ENCODE data around the gene FGR.

The FGR gene

GRCh38 chr1:27592931-27593677, 41.9 kb downstream of the FGR start:
- Histone ChIP-seq H3K36me3 (ENCODE audit: control insufficient read depth, low read depth, low read length) (peaks cover 6% of the 10 kb centered on the region), H3K4me1 (ENCODE audit: control insufficient read depth, low read depth, low read length) (peaks cover 32% of the 10 kb centered on the region), H3K27me3 (ENCODE audit: control insufficient read depth, insufficient read depth, low read length) (no peaks in the 10 kb centered on the region), H3K9me3 (ENCODE audit: control insufficient read depth, low read depth, low read length) (no peaks in the 10 kb centered on the region), H3K9ac (ENCODE audit: low read length) (no peak overlapping the region), H3K4me3 (ENCODE audit: low read length) (peak overlapping the region; percentile 27), H3K27ac (ENCODE audit: low read length) (no peak overlapping the region)

DNA sequence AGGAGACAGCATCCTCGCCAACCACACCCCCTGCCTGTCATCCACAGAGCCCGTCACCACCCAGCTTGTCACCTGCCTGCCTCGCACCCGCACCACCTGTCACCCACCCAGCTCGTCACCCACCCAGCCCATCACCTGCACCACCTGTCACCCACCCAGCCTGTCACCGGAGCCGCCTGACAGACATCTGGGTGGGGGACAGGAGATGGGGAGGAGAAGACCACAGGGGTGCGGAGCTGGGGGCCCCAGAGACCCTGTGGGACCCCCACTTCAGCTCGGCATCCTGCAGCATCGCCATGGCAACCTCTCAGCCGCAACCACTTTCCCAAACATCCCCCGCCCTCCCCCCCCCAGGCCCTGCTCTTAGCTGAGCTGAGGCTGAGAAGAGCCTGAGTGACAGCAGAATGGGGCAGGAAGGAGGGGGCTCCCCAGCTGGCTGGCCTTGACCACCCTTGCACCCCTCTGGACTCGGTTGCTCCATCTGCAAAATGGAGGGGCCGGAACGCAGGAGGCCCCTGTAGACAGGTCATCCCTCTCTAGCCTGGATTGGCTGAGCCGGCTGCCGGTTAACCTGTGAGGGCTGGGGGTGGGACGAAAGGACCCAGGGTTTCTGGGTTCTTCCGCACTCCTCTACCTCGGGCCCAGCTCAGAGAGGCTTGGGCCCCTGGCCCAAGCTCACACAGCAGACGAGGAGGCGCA, 42.6 kb downstream of the FGR start:
- H3K4me3 ChIP-seq (ENCODE audit: low read length), result peak overlapping the region; percentile 27
- H3K9ac ChIP-seq (ENCODE audit: low read length), result no peak overlapping the region
- H3K4me1 ChIP-seq (ENCODE audit: control insufficient read depth, low read depth, low read length), result peaks cover 26% of the 10 kb centered on the region
- H3K36me3 ChIP-seq (ENCODE audit: control insufficient read depth, low read depth, low read length), result peaks cover 6% of the 10 kb centered on the region
- no peak overlapping the region for H3K27ac ChIP-seq (ENCODE audit: low read length)
- H3K27me3 ChIP-seq (ENCODE audit: control insufficient read depth, insufficient read depth, low read length), result no peaks in the 10 kb centered on the region
- H3K9me3 ChIP-seq (ENCODE audit: control insufficient read depth, low read depth, low read length), result no peaks in the 10 kb centered on the region

DNA sequence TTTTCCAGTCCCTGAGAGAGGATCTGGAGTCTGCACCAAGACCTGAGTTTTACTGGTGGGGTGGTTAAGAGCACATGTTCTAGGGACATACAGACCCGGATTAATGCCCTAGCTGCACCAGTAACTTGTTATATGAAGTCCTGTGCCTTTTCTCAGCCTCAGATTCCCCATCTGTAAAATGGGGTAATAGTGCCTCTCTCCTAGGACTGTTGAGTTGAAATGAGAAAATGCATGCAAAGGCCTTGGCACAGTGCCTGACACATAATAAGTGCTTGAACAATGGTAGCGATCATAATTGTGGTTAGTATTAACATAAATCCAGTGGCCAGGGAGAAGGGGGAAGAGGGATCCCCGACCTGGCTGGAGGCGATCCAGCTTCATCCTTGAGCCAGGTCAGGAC, 43.4 kb downstream of the FGR start:
- H3K27ac ChIP-seq (ENCODE audit: low read length), result no peak overlapping the region
- no peaks in the 10 kb centered on the region for H3K27me3 ChIP-seq (ENCODE audit: control insufficient read depth, insufficient read depth, low read length)
- H3K9ac ChIP-seq (ENCODE audit: low read length), result no peak overlapping the region
- H3K4me3 ChIP-seq (ENCODE audit: low read length), result no peak overlapping the region
- peaks cover 6% of the 10 kb centered on the region for H3K36me3 ChIP-seq (ENCODE audit: control insufficient read depth, low read depth, low read length)
- no peaks in the 10 kb centered on the region for H3K9me3 ChIP-seq (ENCODE audit: control insufficient read depth, low read depth, low read length)
- H3K4me1 ChIP-seq (ENCODE audit: control insufficient read depth, low read depth, low read length), result peaks cover 26% of the 10 kb centered on the region

GRCh38 chr1:27590917-27591508, 44.0 kb downstream of the FGR start:
- no peak overlapping the region for H3K4me3 ChIP-seq (ENCODE audit: low read length)
- peaks cover 6% of the 10 kb centered on the region for H3K36me3 ChIP-seq (ENCODE audit: control insufficient read depth, low read depth, low read length)
- H3K27me3 ChIP-seq (ENCODE audit: control insufficient read depth, insufficient read depth, low read length), result no peaks in the 10 kb centered on the region
- H3K27ac ChIP-seq (ENCODE audit: low read length), result no peak overlapping the region
- no peak overlapping the region for H3K9ac ChIP-seq (ENCODE audit: low read length)
- peaks cover 26% of the 10 kb centered on the region for H3K4me1 ChIP-seq (ENCODE audit: control insufficient read depth, low read depth, low read length)
- no peaks in the 10 kb centered on the region for H3K9me3 ChIP-seq (ENCODE audit: control insufficient read depth, low read depth, low read length)

- no peak overlapping the region for H3K27ac ChIP-seq (ENCODE audit: low read length)
- H3K9ac ChIP-seq (ENCODE audit: low read length), result no peak overlapping the region
- H3K27me3 ChIP-seq (ENCODE audit: control insufficient read depth, insufficient read depth, low read length), result no peaks in the 10 kb centered on the region
- no peaks in the 10 kb centered on the region for H3K9me3 ChIP-seq (ENCODE audit: control insufficient read depth, low read depth, low read length)
- peaks cover 26% of the 10 kb centered on the region for H3K4me1 ChIP-seq (ENCODE audit: control insufficient read depth, low read depth, low read length)
- H3K36me3 ChIP-seq (ENCODE audit: control insufficient read depth, low read depth, low read length), result peaks cover 6% of the 10 kb centered on the region
- H3K4me3 ChIP-seq (ENCODE audit: low read length), result no peak overlapping the region
Observed at GRCh38 chr1:27589841-27590426, 45.1 kb downstream of the FGR start.

- peaks cover 22% of the 10 kb centered on the region for H3K4me1 ChIP-seq (ENCODE audit: control insufficient read depth, low read depth, low read length)
- H3K4me3 ChIP-seq (ENCODE audit: low read length), result no peak overlapping the region
- peaks cover 6% of the 10 kb centered on the region for H3K36me3 ChIP-seq (ENCODE audit: control insufficient read depth, low read depth, low read length)
- H3K9ac ChIP-seq (ENCODE audit: low read length), result no peak overlapping the region
- H3K9me3 ChIP-seq (ENCODE audit: control insufficient read depth, low read depth, low read length), result no peaks in the 10 kb centered on the region
- no peaks in the 10 kb centered on the region for H3K27me3 ChIP-seq (ENCODE audit: control insufficient read depth, insufficient read depth, low read length)
- no peak overlapping the region for H3K27ac ChIP-seq (ENCODE audit: low read length)
Observed at GRCh38 chr1:27589441-27589840, 45.5 kb downstream of the FGR start.

- Histone ChIP-seq H3K9ac (ENCODE audit: low read length) (no peak overlapping the region), H3K4me1 (ENCODE audit: control insufficient read depth, low read depth, low read length) (peaks cover 13% of the 10 kb centered on the region), H3K27me3 (ENCODE audit: control insufficient read depth, insufficient read depth, low read length) (no peaks in the 10 kb centered on the region), H3K9me3 (ENCODE audit: control insufficient read depth, low read depth, low read length) (no peaks in the 10 kb centered on the region), H3K4me3 (ENCODE audit: low read length) (no peak overlapping the region), H3K36me3 (ENCODE audit: control insufficient read depth, low read depth, low read length) (peaks cover 6% of the 10 kb centered on the region), H3K27ac (ENCODE audit: low read length) (no peak overlapping the region)
Observed at GRCh38 chr1:27588256-27589232, 46.4 kb downstream of the FGR start.

DNA sequence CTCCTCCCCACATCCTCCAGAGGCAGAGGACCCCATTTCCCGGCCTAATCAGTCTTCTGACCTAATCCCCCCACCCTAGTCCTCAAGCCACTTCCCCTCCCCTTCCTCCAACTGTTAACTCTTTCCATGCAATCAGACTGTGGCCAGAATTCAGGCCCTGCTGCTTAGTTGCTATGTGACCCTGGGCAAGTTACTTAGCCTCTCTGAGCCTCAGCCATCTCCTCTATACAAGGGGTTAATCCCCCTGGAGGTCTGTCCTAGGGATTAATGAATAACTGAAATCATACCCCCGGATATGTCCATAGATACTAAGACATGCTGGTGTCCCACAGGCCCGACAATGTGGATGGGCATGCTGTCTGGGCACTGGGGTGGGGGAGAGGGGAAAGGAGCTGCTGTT, 49.3 kb downstream of the FGR start:
- no peak overlapping the region for H3K4me3 ChIP-seq (ENCODE audit: low read length)
- no peaks in the 10 kb centered on the region for H3K9me3 ChIP-seq (ENCODE audit: control insufficient read depth, low read depth, low read length)
- peaks cover 6% of the 10 kb centered on the region for H3K36me3 ChIP-seq (ENCODE audit: control insufficient read depth, low read depth, low read length)
- no peak overlapping the region for H3K9ac ChIP-seq (ENCODE audit: low read length)
- H3K4me1 ChIP-seq (ENCODE audit: control insufficient read depth, low read depth, low read length), result peaks cover 4% of the 10 kb centered on the region
- H3K27ac ChIP-seq (ENCODE audit: low read length), result no peak overlapping the region
- no peaks in the 10 kb centered on the region for H3K27me3 ChIP-seq (ENCODE audit: control insufficient read depth, insufficient read depth, low read length)

- Histone ChIP-seq H3K4me3 (ENCODE audit: low read length) (no peak overlapping the region), H3K4me1 (ENCODE audit: control insufficient read depth, low read depth, low read length) (no peaks in the 10 kb centered on the region), H3K36me3 (ENCODE audit: control insufficient read depth, low read depth, low read length) (peaks cover 3% of the 10 kb centered on the region), H3K9me3 (ENCODE audit: control insufficient read depth, low read depth, low read length) (no peaks in the 10 kb centered on the region), H3K27ac (ENCODE audit: low read length) (no peak overlapping the region), H3K27me3 (ENCODE audit: control insufficient read depth, insufficient read depth, low read length) (no peaks in the 10 kb centered on the region), H3K9ac (ENCODE audit: low read length) (no peak overlapping the region)
Observed at GRCh38 chr1:27584453-27584852, 50.5 kb downstream of the FGR start.

DNA sequence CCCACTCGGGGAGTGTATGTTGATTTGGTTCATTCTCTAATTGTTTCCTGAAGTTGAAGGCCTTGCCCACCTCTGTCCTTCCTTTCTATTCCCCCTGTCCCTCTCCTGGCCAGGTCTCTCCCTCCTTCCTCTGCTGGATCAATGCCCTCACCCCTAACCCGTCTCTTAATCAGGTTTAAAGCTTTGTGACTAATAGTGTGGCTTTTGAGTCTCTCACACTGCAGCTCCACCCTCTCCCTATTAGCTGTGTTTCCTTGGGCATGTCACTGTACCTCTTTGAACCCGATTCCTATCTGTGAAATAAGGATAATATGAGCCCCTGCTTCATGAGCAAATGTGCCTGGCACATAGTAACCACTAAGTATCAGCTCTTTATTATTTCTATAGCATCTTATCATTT, 51.5 kb downstream of the FGR start:
- Histone ChIP-seq H3K27me3 (ENCODE audit: control insufficient read depth, insufficient read depth, low read length) (no peaks in the 10 kb centered on the region), H3K36me3 (ENCODE audit: control insufficient read depth, low read depth, low read length) (no peaks in the 10 kb centered on the region), H3K9ac (ENCODE audit: low read length) (no peak overlapping the region), H3K4me3 (ENCODE audit: low read length) (no peak overlapping the region), H3K27ac (ENCODE audit: low read length) (no peak overlapping the region), H3K4me1 (ENCODE audit: control insufficient read depth, low read depth, low read length) (no peaks in the 10 kb centered on the region), H3K9me3 (ENCODE audit: control insufficient read depth, low read depth, low read length) (no peaks in the 10 kb centered on the region)

- no peaks in the 10 kb centered on the region for H3K36me3 ChIP-seq (ENCODE audit: control insufficient read depth, low read depth, low read length)
- H3K4me3 ChIP-seq (ENCODE audit: low read length), result no peak overlapping the region
- H3K27ac ChIP-seq (ENCODE audit: low read length), result no peak overlapping the region
- no peak overlapping the region for H3K9ac ChIP-seq (ENCODE audit: low read length)
- no peaks in the 10 kb centered on the region for H3K27me3 ChIP-seq (ENCODE audit: control insufficient read depth, insufficient read depth, low read length)
- no peaks in the 10 kb centered on the region for H3K4me1 ChIP-seq (ENCODE audit: control insufficient read depth, low read depth, low read length)
- H3K9me3 ChIP-seq (ENCODE audit: control insufficient read depth, low read depth, low read length), result no peaks in the 10 kb centered on the region
Observed at GRCh38 chr1:27581823-27582243, 53.2 kb downstream of the FGR start.
